LHCN-M2 (cell line): ENCODE data around the gene LGR6. TPM values are rescaled to one million over a fixed set of nuclear protein-coding genes. Genes with fewer than 3 reads are reported as not detected.
A peak's percentile ranks its signal among the peaks of the same experiment; 100 is the strongest.

Experiments
- DNase-seq: peaks from one replicate; pipeline ENCODE4 v3.0.0-alpha.2; 2012; ENCODE audit warnings: low read depth
- total RNA-seq: library from RNA; depleted of rRNA; stranded (reverse); fragments of >200 nt; gene quantifications from 2 replicates; pipeline ENCODE4 v1.2.3, GENCODE V29; 2014

Gene LGR6
- total RNA-seq, 1 experiment from 2014 or later: not detected

- DNase-seq: no peak
Observed at GRCh38 chr1:202198366-202198724, 4.7 kb downstream of the LGR6 start.

- DNase-seq: no peak
Observed at GRCh38 chr1:202199040-202199889, 5.7 kb downstream of the LGR6 start.

GRCh38 chr1:202200112-202200548 lies 6.5 kb downstream of the LGR6 start:
- no peak for DNase-seq

- DNase-seq: no peak
Observed at GRCh38 chr1:202200669-202201068, 7.1 kb downstream of the LGR6 start.

GRCh38 chr1:202201266-202201665 lies 7.7 kb downstream of the LGR6 start:
- DNase-seq: no peak

GRCh38 chr1:202201971-202202370 lies 8.4 kb downstream of the LGR6 start:
- no peak for DNase-seq

- no peak for DNase-seq
Observed at GRCh38 chr1:202202500-202203168, 9.0 kb downstream of the LGR6 start.

GRCh38 chr1:202203238-202204039 lies 9.8 kb downstream of the LGR6 start:
- no peak for DNase-seq

- no peak for DNase-seq
Observed at GRCh38 chr1:202204065-202204464, 10.5 kb downstream of the LGR6 start.

- DNase-seq: no peak
Observed at GRCh38 chr1:202205523-202206190, 12.1 kb downstream of the LGR6 start.

- peak; percentile 60 for DNase-seq
Observed at GRCh38 chr1:202207292-202207691, 13.7 kb downstream of the LGR6 start.

- no peak for DNase-seq
Observed at GRCh38 chr1:202208351-202208857, 14.8 kb downstream of the LGR6 start.

GRCh38 chr1:202210385-202210784 lies 16.8 kb downstream of the LGR6 start:
- DNase-seq: peak; percentile 46

GRCh38 chr1:202210969-202211368 lies 17.4 kb downstream of the LGR6 start:
- no peak for DNase-seq

GRCh38 chr1:202212787-202213186 lies 19.2 kb downstream of the LGR6 start:
- no peak for DNase-seq

- no peak for DNase-seq
Observed at GRCh38 chr1:202213361-202214088, 19.9 kb downstream of the LGR6 start.

- DNase-seq: no peak
Observed at GRCh38 chr1:202214089-202214843, 20.7 kb downstream of the LGR6 start.

GRCh38 chr1:202215472-202216130 lies 22.0 kb downstream of the LGR6 start:
- no peak for DNase-seq

GRCh38 chr1:202216691-202217090 lies 23.1 kb downstream of the LGR6 start:
- DNase-seq: no peak
